GM12874 (cell line): ENCODE data around the gene GINS3.

Experiments used
- TF ChIP-seq, protein P1 (sequence below): IDR thresholded peaks from 2 replicates; pipeline ENCODE4 v1.5.1; 2011; ENCODE audit warnings: low read depth, mild to moderate bottlenecking, control low read depth, low read length, moderate library complexity; ENCODE audit not compliant: insufficient read depth

Gene GINS3

DNA sequence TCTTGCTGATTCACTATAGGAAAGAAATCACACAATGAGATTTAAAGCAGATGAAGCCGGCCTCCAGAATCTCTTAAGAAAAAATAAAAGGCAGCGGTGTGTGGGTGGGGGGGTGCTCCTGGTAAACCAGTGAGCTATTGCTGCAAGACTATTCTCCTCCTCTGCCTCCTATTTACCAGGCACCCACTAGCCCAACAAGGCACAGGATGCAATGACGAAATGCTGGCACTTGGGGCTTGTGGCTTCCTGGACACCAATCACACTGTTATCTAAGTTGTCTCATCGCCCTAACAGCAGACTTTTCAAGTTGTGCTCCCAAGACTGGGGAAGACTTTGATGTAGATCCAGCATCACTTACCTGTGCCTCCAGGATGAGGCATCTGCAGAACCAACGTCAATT, 57.5 kb downstream of the GINS3 start:
- TF ChIP-seq, protein P1, sequence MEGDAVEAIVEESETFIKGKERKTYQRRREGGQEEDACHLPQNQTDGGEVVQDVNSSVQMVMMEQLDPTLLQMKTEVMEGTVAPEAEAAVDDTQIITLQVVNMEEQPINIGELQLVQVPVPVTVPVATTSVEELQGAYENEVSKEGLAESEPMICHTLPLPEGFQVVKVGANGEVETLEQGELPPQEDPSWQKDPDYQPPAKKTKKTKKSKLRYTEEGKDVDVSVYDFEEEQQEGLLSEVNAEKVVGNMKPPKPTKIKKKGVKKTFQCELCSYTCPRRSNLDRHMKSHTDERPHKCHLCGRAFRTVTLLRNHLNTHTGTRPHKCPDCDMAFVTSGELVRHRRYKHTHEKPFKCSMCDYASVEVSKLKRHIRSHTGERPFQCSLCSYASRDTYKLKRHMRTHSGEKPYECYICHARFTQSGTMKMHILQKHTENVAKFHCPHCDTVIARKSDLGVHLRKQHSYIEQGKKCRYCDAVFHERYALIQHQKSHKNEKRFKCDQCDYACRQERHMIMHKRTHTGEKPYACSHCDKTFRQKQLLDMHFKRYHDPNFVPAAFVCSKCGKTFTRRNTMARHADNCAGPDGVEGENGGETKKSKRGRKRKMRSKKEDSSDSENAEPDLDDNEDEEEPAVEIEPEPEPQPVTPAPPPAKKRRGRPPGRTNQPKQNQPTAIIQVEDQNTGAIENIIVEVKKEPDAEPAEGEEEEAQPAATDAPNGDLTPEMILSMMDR, result no peak

DNA sequence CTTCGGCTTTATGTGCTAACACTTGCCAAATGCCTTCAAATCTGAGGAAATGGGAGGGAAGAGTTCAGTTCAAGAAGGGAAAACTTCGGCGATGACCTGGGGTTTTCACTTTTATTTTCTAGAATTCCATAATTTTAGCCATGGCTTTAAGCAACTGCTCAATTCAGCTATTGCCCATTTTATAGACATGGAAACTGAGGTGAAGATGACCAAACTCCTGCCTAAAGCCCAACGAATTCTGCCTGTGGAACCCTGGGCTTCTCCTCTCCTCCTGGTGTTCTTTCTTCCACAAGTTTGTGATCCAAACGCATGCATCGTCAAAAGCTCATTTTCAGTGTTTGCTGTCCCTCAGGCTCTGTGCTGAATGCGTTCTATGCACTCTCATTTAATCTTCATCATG, 58.3 kb downstream of the GINS3 start:
- TF ChIP-seq, protein P1, result no peak

DNA sequence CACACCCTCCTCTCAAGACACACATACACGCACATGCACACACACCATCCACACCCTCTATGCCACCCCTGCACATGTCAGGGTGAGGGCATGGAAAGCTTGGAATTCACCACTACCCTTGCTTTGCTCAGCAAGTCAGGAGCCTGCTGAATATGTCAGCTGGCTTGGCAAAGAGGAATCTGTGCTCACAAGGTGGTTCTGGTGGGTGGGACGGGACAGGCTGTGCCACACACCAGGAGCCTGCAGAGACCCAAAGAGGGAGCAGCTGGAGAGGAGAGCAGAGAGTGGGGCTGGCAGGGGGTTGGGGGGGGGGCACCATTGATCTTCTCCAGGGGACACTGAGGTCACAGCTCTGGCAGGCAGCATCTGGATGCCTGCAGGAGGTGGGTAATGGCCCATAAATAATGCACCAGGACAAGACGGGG, 59.0 kb downstream of the GINS3 start:
- TF ChIP-seq, protein P1, result no peak

DNA sequence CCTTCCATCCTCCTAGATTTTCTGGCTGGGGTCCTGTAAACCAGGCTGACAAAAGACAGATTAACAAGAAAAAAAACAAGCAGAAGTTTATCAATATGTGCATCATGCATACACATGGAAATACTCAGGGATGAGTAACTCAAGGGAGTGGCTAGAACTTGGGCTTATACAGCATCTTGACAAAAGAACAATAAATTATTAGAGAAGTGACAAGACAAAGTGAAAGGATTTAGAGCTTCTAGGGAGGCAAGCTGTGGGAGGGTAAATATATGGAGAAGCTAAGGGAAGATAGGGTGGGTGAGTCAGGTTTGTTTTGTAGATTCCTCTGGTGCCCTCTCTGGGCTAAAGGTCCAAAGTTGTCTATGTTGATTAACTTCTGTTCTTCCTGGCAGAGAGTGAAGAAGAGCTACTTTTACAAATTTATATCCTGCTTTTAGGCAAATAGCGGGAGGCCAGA, 59.7 kb downstream of the GINS3 start:
- TF ChIP-seq, protein P1, result no peak

DNA sequence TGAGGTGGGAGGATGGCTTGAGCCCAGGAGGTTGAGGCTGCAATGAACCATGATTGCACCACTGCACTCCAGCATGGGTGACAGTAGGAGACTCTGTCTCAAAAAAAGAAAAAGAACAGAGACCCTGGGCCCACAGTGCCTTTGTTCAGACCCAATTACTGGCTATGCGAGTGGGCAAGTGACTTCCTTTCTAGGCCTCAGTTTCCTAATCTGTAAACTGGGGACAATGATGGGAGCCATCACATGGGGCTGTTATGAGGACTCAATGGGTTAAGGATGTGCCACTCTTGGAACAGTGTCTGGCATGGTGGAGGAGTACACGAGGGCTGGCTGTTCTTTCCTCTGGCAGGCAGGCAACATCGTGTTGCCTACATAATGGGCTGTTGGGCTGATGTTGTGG, 60.4 kb downstream of the GINS3 start:
- TF ChIP-seq, protein P1, result no peak

DNA sequence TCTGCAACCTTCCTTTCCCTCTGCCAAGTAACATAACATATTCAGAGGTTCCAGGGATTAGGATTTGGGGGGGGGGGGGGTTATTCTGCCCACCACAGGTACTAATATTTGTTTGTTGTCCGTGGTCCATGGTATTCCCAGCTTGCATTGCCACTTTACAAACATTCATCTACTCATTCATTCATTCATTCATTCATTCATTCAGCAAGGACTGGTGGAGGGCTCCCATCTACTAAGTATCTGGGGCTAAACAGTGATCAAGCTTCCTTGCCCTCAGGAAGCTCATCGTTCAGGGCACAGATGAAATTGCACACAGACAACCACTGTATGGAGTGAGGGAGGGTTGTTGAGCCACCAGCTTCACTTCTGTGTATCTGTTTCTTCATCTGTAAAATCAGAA, 61.9 kb downstream of the GINS3 start:
- TF ChIP-seq, protein P1, result no peak

DNA sequence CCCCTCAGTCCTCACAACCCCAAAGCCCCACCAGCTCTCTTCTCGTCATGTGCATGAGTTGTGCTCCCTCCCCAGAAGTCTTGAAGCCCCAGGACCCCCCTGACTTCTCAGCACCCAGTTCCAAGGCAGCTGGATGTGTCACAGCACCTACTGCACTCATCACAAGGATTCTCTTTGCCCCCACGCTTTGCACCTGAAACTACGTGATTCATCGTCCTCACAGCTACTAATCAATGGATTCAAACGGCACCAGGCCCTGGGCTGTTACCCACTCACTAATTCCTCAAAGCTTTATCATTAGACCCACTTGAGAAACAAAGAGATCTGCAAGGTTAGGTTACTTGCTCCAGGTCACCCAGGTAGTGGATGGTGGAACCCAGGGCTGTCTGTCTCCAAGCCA, 62.6 kb downstream of the GINS3 start:
- TF ChIP-seq, protein P1, result no peak
